ENCODE measurements around the gene NMT1. TPM values are rescaled to one million over a fixed set of nuclear protein-coding genes. Genes with fewer than 3 reads are reported as not detected.

The NMT1 gene
- total and polyA plus RNA-seq, 2 of the 13 experiments (the other 11 are each of a cell fraction or from before 2014, with no cell fraction given), result 75.7 to 142 TPM

DNA sequence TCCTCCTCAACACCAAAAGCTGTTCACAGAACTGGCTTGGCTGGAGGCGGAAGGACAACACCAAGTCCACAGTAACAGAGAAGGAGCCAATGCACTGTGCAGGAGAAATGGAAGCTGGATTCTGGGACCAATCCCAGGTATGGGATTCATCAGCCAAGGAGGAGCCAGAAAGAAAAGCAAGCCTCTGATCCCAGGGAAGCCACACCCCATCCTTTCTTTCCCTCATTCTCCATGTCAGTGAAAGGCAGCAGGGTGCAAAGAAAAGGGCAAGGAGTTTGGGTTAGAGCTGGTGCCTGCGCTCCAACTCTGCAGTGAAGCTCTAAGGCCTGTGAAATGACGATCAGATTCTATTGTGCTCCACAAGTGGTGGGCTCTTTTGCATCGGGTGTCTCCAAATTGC is 20.7 kb upstream of the NMT1 start:
- no peaks in the 10 kb centered on the region for H4K20me1 ChIP-seq (ENCODE audit: insufficient read depth, low read length)
- BruUV-seq (replicated peaks), result no TSS peak
- intact Hi-C loops (cut with micrococcal nuclease; ENCODE audit: unreplicated experiment), result no loop called here
- ChIA-PET CTCF (ENCODE audit: low intra/inter-chr PET ratio, low total read pairs) (no interaction called here), POLR2A (no interaction called here)
- no peak overlapping the region for H3K27ac ChIP-seq (ENCODE audit: extremely low read length, insufficient read depth, low read length)
- no peaks in the 10 kb centered on the region for H3K9me3 ChIP-seq (ENCODE audit: low read length)
- FAIRE-seq (no peak), ATAC-seq (no peak), DNase-seq (ENCODE audit: low spot score) (no peak)
- H3K4me3 ChIP-seq (replicated peaks in 1 of 3; ENCODE audit: insufficient read depth in 1 of 3, low read depth in 2 of 3, low read length in 3 of 3), result no peak overlapping the region
- 92% methylated on average over 4 of the region's 4 CpGs for WGBS (ENCODE audit: low lambda C conversion rate)
- H3K27me3 ChIP-seq (ENCODE audit: control insufficient read depth in 1 of 2, insufficient read depth in 2 of 2, low read length in 2 of 2), result no peaks in the 10 kb centered on the region
- in situ Hi-C loops (cut with HindIII; ENCODE audit: extremely low pct_ligation_motif_present, low pct_unique_long_range_greater_than_20kb), result no loop called here
- H3K36me3 ChIP-seq (replicated peaks in 1 of 2; ENCODE audit: control insufficient read depth in 1 of 2, insufficient read depth in 2 of 2, low read length in 2 of 2), result no peaks in the 10 kb centered on the region; a peak in 3 of 5 replicates
- peaks cover 40% of the 10 kb centered on the region for H3K4me1 ChIP-seq (ENCODE audit: insufficient read depth, low read length)
- no peak overlapping the region for H2AFZ ChIP-seq (ENCODE audit: low read length)
- peaks cover 16% of the 10 kb centered on the region for H3K79me2 ChIP-seq (ENCODE audit: insufficient read depth, low read length)
- H3K9ac ChIP-seq (ENCODE audit: insufficient read depth, low read depth, low read length), result no peak overlapping the region
- H3K4me2 ChIP-seq (ENCODE audit: low read depth, low read length), result no peak overlapping the region
- TF ChIP-seq KDM1A (CRISPR knock-in tag; IDR thresholded peaks at IDR 0.05), result no peak
- no peak for TF ChIP-seq ZNF232 (CRISPR knock-in tag; IDR thresholded peaks at IDR 0.05; ENCODE audit: borderline replicate concordance)
- no peak for TF ChIP-seq SNRNP70 (IDR thresholded peaks at IDR 0.05; ENCODE audit: low read depth, low read length)
- TF ChIP-seq NFATC3 (CRISPR knock-in tag; IDR thresholded peaks at IDR 0.05), result no peak
- TF ChIP-seq GATAD1 (CRISPR knock-in tag; IDR thresholded peaks at IDR 0.05), result no peak
- TF ChIP-seq, protein P1, sequence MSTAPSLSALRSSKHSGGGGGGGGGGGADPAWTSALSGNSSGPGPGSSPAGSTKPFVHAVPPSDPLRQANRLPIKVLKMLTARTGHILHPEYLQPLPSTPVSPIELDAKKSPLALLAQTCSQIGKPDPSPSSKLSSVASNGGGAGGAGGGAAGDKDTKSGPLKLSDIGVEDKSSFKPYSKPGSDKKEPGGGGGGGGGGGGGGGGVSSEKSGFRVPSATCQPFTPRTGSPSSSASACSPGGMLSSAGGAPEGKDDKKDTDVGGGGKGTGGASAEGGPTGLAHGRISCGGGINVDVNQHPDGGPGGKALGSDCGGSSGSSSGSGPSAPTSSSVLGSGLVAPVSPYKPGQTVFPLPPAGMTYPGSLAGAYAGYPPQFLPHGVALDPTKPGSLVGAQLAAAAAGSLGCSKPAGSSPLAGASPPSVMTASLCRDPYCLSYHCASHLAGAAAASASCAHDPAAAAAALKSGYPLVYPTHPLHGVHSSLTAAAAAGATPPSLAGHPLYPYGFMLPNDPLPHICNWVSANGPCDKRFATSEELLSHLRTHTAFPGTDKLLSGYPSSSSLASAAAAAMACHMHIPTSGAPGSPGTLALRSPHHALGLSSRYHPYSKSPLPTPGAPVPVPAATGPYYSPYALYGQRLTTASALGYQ (CRISPR knock-in tag; IDR thresholded peaks at IDR 0.05), result no peak
- TF ChIP-seq, protein P2, sequence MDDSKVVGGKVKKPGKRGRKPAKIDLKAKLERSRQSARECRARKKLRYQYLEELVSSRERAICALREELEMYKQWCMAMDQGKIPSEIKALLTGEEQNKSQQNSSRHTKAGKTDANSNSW (CRISPR knock-in tag; IDR thresholded peaks at IDR 0.05; ENCODE audit: borderline replicate concordance), result no peak
- no peak for TF ChIP-seq ZNF75D (CRISPR knock-in tag; IDR thresholded peaks at IDR 0.05; ENCODE audit: borderline replicate concordance)
- TF ChIP-seq, protein P3, sequence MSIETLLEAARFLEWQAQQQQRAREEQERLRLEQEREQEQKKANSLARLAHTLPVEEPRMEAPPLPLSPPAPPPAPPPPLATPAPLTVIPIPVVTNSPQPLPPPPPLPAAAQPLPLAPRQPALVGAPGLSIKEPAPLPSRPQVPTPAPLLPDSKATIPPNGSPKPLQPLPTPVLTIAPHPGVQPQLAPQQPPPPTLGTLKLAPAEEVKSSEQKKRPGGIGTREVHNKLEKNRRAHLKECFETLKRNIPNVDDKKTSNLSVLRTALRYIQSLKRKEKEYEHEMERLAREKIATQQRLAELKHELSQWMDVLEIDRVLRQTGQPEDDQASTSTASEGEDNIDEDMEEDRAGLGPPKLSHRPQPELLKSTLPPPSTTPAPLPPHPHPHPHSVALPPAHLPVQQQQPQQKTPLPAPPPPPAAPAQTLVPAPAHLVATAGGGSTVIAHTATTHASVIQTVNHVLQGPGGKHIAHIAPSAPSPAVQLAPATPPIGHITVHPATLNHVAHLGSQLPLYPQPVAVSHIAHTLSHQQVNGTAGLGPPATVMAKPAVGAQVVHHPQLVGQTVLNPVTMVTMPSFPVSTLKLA (IDR thresholded peaks at IDR 0.05), result no peak
- TF ChIP-seq ZNF274 (CRISPR knock-in tag; IDR thresholded peaks at IDR 0.05), result no peak
- TF ChIP-seq, protein P4, sequence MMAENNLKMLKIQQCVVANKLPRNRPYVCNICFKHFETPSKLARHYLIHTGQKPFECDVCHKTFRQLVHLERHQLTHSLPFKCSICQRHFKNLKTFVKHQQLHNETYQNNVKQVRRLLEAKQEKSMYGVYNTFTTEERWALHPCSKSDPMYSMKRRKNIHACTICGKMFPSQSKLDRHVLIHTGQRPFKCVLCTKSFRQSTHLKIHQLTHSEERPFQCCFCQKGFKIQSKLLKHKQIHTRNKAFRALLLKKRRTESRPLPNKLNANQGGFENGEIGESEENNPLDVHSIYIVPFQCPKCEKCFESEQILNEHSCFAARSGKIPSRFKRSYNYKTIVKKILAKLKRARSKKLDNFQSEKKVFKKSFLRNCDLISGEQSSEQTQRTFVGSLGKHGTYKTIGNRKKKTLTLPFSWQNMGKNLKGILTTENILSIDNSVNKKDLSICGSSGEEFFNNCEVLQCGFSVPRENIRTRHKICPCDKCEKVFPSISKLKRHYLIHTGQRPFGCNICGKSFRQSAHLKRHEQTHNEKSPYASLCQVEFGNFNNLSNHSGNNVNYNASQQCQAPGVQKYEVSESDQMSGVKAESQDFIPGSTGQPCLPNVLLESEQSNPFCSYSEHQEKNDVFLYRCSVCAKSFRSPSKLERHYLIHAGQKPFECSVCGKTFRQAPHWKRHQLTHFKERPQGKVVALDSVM (CRISPR knock-in tag; IDR thresholded peaks at IDR 0.05), result no peak
- TF ChIP-seq ZNF383 (CRISPR knock-in tag; IDR thresholded peaks at IDR 0.05; ENCODE audit: borderline replicate concordance), result no peak
- TF ChIP-seq, protein P5, sequence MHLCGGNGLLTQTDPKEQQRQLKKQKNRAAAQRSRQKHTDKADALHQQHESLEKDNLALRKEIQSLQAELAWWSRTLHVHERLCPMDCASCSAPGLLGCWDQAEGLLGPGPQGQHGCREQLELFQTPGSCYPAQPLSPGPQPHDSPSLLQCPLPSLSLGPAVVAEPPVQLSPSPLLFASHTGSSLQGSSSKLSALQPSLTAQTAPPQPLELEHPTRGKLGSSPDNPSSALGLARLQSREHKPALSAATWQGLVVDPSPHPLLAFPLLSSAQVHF (CRISPR knock-in tag; IDR thresholded peaks at IDR 0.05), result no peak
- TF ChIP-seq HNRNPLL (IDR thresholded peaks at IDR 0.05; ENCODE audit: low read depth, low read length, poor library complexity, severe bottlenecking), result no peak
- TF ChIP-seq IRF2 (CRISPR knock-in tag; IDR thresholded peaks at IDR 0.05), result no peak
- TF ChIP-seq ZBTB38 (CRISPR knock-in tag; IDR thresholded peaks at IDR 0.05), result no peak
- TF ChIP-seq, protein P6, sequence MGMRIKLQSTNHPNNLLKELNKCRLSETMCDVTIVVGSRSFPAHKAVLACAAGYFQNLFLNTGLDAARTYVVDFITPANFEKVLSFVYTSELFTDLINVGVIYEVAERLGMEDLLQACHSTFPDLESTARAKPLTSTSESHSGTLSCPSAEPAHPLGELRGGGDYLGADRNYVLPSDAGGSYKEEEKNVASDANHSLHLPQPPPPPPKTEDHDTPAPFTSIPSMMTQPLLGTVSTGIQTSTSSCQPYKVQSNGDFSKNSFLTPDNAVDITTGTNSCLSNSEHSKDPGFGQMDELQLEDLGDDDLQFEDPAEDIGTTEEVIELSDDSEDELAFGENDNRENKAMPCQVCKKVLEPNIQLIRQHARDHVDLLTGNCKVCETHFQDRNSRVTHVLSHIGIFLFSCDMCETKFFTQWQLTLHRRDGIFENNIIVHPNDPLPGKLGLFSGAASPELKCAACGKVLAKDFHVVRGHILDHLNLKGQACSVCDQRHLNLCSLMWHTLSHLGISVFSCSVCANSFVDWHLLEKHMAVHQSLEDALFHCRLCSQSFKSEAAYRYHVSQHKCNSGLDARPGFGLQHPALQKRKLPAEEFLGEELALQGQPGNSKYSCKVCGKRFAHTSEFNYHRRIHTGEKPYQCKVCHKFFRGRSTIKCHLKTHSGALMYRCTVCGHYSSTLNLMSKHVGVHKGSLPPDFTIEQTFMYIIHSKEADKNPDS (CRISPR knock-in tag; IDR thresholded peaks at IDR 0.05), result no peak
- no peak for TF ChIP-seq IRX3 (CRISPR knock-in tag; IDR thresholded peaks at IDR 0.05; ENCODE audit: borderline replicate concordance, low read depth)

Measured in HepG2 (cell line).